NCI-H345 (cell line): Measurements from ENCODE around the gene FIP1L1.
"Not testable (repeated sequence)": the region's sequence is repeated elsewhere in the genome, so short reads cannot be mapped to it uniquely, and the experiment has no call there.

Experiments used
- DNase-seq: peaks from one replicate; lab custom pipeline; 2025; lab: John Stamatoyannopoulos, UW

Gene FIP1L1

GRCh38 chr4:53376900-53377299 is 541 bp upstream of the FIP1L1 start:
- DNase-seq, result no peak

- DNase-seq, result no peak
Observed at GRCh38 chr4:53378171-53378482, 686 bp downstream of the FIP1L1 start.

GRCh38 chr4:53380221-53380620 is 2.8 kb downstream of the FIP1L1 start:
- no peak for DNase-seq

DNA sequence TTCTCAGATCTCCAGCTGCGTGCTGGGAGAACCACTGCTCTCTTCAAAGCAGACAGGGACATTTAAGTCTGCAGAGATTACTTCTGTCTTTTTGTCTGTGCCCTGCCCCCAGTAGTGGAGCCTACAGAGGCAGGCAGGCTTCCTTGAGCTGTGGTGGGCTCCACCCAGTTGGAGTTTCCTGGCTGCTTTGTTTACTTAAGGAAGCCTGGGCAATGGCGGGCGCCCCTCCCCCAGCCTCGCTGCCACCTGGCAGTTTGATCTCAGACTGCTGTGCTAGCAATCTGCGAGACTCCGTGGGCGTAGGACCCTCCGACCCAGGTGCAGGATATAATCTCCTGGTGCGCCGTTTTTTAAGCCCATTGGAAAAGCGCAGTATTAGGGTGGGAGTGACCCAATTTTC is 32.0 kb downstream of the FIP1L1 start:
- not testable (repeated sequence) for DNase-seq

DNA sequence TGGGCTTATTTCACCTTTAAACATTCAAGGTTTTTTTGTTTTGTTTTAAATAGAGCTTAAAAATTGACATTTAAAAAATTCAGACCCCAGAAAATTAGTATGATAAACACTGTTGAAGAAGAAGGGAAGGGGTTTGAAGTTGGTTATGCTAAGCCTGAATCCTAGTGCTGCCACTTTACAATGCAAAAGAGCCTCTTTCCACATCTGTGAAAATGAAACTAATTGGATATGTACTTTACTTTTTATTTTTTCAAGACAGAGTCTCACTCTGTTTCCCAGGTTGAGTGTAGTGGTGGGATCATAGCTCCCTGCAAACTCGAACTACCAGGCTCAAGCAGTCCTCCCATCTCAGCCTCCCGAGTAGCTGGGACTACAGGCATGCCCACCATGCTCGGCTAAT is 41.8 kb downstream of the FIP1L1 start:
- no peak for DNase-seq

DNA sequence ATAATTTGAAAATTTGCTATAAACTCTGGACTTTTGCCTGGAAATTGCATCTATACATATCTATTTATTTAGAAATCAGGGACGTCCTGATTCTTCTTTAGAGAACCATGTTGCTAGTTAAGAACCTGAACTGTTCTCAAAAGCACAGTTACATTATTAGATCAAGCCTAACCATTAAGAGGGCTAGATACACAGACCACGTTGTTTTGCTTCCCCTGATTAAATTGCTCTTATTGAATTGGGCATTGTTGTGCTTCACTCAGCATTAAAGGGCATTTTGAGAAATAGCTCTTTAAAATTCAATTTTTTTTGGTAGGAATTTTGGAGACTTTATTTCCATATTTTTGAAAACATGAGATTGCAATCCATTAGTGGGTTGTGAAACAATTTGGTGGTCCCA is 44.4 kb downstream of the FIP1L1 start:
- no peak for DNase-seq

- DNase-seq, result no peak
Observed at GRCh38 chr4:53422367-53422766, 44.9 kb downstream of the FIP1L1 start.

DNA sequence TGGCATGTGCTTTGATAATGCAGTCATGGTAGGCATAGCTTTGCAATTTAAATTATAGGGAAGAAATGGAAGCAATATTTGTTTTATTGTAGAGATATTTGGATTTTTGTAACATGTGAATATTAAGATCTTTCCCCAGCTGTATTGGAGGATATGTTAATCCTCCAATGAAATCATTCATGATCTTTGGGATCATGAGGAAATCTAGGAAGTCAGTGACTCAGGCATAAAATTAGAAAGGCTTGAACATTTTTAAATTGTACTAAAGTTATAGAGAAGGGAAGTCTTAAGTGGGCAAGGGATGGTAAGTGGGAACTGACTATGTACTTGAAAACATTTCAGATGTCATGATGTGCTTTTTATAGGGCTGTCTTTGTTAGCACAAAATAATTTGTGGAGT is 46.8 kb downstream of the FIP1L1 start:
- DNase-seq, result no peak

GRCh38 chr4:53427366-53427765 is 49.9 kb downstream of the FIP1L1 start:
- no peak for DNase-seq

GRCh38 chr4:53431052-53431451 is 53.6 kb downstream of the FIP1L1 start:
- DNase-seq, result no peak

- no peak for DNase-seq
Observed at GRCh38 chr4:53432528-53433424, 55.3 kb downstream of the FIP1L1 start.

DNA sequence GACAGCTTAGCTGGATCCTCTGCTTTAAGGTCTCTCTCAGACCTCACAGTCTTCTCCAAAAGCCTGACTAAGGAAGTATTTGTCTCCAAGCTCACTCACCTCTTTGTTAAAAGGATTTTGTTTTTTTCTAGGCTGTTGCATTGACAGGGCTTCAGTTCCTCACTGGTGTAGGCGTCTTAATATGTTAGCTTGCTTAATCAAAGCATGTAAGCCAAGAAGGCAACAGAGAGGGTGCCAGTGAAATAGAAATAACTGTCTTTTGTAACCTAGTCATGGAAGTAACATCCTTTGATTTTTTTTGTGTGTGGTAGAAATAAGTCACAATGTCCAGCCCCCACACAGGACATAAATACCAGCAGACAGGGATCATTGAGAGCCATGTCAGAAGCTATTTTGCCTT is 58.8 kb downstream of the FIP1L1 start:
- DNase-seq, result no peak

GRCh38 chr4:53441564-53441963 is 64.1 kb downstream of the FIP1L1 start:
- DNase-seq, result no peak

- DNase-seq, result no peak
Observed at GRCh38 chr4:53444954-53445353, 67.5 kb downstream of the FIP1L1 start.

- DNase-seq, result no peak
Observed at GRCh38 chr4:53450773-53451172, 73.3 kb downstream of the FIP1L1 start.

DNA sequence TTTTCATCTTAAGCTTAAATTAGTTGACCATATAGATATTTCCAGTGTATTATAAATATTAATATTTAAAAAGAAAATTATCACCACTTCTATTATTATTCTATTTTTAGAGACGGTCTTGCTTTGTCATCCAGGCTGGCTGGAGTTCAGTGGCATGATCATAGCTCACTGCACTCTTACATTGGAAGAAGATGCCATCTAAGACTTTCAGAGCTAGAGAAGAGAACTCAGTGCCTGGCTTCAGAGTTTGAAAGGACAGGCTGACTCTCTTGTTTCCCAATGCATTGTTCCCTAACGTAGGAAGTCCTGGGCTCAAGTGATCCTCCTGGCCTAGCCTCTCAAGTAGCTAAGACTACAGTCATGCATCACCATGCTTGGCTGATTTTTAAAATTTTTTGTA is 75.9 kb downstream of the FIP1L1 start:
- no peak for DNase-seq

- no peak for DNase-seq
Observed at GRCh38 chr4:53455766-53456165, 78.3 kb downstream of the FIP1L1 start.

DNA sequence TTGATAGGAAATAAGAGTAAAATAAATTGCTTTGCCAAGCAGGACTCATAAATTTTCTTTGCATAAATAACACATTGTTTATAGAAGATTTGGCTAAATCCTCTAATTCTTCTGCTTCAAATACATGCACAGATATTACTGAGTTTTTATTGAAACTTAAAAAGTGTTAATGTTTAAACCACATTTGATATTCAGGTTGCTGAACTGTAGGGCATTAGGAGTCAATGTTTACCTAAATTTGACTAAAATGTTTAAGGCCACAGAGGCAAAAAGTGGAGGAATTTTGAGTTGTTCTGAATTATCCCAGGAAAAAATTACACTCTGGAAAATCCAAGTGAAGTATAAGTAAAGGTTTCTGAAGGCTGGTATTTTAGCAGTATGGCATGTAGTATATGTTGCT is 78.7 kb downstream of the FIP1L1 start:
- no peak for DNase-seq

GRCh38 chr4:53459548-53459947 is 82.1 kb downstream of the FIP1L1 start:
- DNase-seq, result no peak

DNA sequence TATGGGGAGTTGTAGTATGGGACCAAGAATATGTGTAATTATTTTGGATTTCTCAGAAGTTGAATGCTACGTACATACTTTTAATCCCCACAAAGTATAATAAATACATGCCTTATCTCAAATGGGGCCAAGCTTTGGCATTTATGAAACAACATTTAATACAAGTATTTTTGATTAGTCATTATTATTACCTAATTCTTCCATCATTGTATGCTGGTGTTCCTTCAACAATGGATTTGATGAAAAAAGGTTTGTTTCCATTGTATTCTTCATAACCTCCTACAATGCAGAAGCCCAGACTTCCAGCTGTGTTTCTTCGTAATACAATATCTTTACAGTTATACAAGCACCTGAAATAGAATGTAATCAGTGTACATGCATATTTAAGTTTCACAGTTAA is 83.8 kb downstream of the FIP1L1 start:
- DNase-seq, result no peak

GRCh38 chr4:53463340-53463739 is 85.9 kb downstream of the FIP1L1 start:
- no peak for DNase-seq

DNA sequence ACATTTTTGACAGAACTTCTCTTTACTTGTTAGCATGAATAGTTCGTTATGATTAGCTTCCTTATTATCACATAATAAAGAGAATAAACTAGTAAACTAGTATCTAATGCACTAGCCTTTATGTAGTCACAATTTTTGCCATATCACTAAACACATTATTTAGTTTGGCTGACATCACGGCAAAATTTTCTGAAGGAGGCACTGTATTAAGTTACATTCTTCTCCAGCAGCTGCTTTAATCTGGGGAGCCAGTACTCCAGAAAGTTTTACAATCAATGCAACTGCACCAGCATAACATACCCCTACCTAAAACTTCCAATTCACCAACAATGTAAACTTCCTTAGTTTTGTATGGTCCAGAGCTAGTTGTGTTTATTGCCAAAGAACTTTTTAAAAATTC is 87.8 kb downstream of the FIP1L1 start:
- no peak for DNase-seq

DNA sequence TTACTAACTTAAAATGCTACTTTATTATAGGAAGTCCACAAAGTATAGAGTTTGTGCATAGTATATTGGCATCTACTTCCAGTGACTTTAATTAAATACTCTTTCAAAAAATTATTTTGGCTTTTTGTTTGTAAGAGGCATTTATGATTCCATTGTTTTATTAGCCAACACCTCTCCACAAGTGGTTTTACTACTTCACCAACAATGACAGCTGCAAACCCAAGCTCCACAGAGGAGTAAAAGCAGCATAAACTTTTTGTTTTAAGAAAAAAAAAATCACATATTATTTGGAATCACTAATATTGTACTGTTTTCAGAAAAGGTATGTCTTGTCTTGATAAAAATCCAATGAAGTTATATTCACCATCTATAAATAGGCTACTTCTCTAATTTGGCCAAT is 88.5 kb downstream of the FIP1L1 start:
- no peak for DNase-seq

DNA sequence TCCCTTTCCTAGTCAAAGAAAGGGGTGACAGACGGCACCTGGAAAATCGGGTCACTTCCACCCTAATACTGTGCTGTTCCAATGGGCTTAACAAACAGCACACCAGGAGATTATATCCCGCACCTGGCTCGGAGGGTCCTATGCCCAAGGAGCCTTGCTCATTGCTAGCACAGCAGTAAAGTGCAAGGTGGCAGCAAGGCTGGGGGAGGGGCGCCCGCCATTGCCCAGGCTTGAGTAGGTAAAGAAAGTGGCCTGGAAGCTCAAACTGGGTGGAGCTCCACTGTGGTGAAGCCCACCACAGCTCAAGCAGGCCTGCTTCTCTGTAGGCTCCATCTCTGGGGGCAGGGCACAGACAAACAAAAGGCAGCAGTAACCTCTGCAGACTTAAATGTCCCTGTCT is 89.1 kb downstream of the FIP1L1 start:
- not testable (repeated sequence) for DNase-seq
